GM12865 (cell line): Measurements from ENCODE around the gene FSTL4.

Experiments
- DNase-seq: peaks from one replicate; pipeline ENCODE4 v3.0.0; 2010; ENCODE audit warnings: low read depth
- H3K4me3 ChIP-seq: 2 replicates; pipeline ENCODE4 v1.5.1; 2011; ENCODE audit warnings: mild to moderate bottlenecking, low read depth, low read length, control low read depth
- CTCF ChIP-seq: IDR thresholded peaks from 2 replicates; pipeline ENCODE4 v1.5.1; 2011; ENCODE audit warnings: low read length, control low read depth, low read depth, inconsistent platforms; ENCODE audit not compliant: insufficient read depth; ENCODE audit errors: missing control alignments

Gene FSTL4

DNA sequence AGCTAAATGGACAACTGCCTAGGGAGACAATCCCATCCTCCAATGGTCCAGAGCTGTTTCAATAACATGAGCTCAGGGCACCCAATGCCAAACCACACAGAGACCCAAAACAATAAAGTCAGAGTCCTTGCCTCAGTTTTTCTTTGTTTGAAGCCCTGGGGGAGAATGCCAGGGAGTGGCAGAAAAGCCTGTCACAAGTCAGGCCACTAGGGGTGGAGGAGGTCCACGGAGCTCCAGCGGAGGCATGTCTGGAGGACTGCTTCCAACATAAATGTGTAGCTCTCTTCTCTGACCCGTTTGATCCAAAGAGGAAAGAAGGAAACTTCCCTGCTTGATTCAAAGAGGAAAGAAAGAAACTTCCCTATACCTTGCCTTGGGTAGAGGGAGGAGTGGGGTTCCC lies 385.3 kb downstream of the FSTL4 start:
- no peak for DNase-seq
- no peak for TF ChIP-seq CTCF
- no peak overlapping the region for H3K4me3 ChIP-seq

GRCh38 chr5:133226186-133226585 lies 386.2 kb downstream of the FSTL4 start:
- no peak for DNase-seq
- TF ChIP-seq CTCF = no peak
- H3K4me3 ChIP-seq = no peak overlapping the region

DNA sequence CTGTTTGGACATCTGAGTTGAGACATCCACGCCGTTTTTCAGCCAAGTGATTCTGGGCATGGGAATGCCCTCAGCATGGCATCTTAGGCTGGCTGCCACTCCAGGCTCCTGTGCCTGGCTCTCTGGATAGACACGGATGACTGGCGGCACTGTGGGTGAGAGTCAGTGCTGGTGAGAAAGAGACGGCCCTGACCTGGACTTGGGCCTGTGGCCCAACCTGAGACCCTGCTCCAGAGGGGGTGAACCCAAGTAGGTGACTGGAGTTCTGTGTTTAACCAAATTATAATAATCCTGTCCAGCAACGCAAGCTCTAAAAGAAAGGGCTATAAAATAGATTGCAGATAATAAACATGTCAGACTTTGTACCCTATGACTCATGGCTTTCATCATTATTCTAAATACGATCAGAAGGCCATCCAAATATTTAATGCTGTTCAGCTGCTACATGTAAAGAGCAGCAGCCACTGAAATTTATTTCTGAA lies 386.6 kb downstream of the FSTL4 start:
- no peak for TF ChIP-seq CTCF
- no peak overlapping the region for H3K4me3 ChIP-seq
- no peak for DNase-seq

- DNase-seq = no peak
- TF ChIP-seq CTCF = no peak
- no peak overlapping the region for H3K4me3 ChIP-seq
Observed at GRCh38 chr5:133222979-133223378, 389.4 kb downstream of the FSTL4 start.

- no peak for TF ChIP-seq CTCF
- H3K4me3 ChIP-seq = no peak overlapping the region
- no peak for DNase-seq
Observed at GRCh38 chr5:133222521-133222920, 389.8 kb downstream of the FSTL4 start.

GRCh38 chr5:133222040-133222439 lies 390.3 kb downstream of the FSTL4 start:
- TF ChIP-seq CTCF = no peak
- H3K4me3 ChIP-seq = no peak overlapping the region
- no peak for DNase-seq

GRCh38 chr5:133220851-133221674 lies 391.3 kb downstream of the FSTL4 start:
- H3K4me3 ChIP-seq = no peak overlapping the region
- TF ChIP-seq CTCF = no peak
- DNase-seq = no peak
